ENCODE data around the gene C1QA. TPM values are rescaled to one million over a fixed set of nuclear protein-coding genes. Genes with fewer than 3 reads are reported as not detected.

The C1QA gene
- total and polyA plus RNA-seq, 12 donors, result 16.4 to 386 (median 34.6) TPM

- DNase-seq, result peak; percentile 30 to 53
- peak within 1 kb of the TSS in 3 of 10 donors; percentile 3 to 77 (median 36) for H3K27ac ChIP-seq
These were observed 16.5 kb downstream of the C1QA start, which contains the start of gene C1QB for GRCh38 chr1:22652881-22653316. C1QB (plus strand) TSS chr1:22653236; CDS start chr1:22659463, 6,227 bp downstream.

GRCh38 chr1:22654692-22655091, 18.3 kb downstream of the C1QA start:
- Histone ChIP-seq H3K27me3 (peaks cover 0 to 45% (median 34%) of the 10 kb centered on the region in 7 donors), H3K4me1 (no peaks in the 10 kb centered on the region), H3K9me3 (no peaks in the 10 kb centered on the region), H3K36me3 (peaks cover 0 to 8% (median 0%) of the 10 kb centered on the region in 9 donors), H3K4me3 (peak overlapping the region in 7 of 10 donors; percentile 19 to 55 (median 34)), H3K27ac (peak overlapping the region in 1 of 10 donors; percentile 50)
- ATAC-seq (no peak), DNase-seq (no peak)
- 59% methylated on average over 5 of the region's 5 CpGs for WGBS, 2 donors
- intact Hi-C loops (cut with DNase I), result no loop called here
- TF ChIP-seq CTCF (IDR thresholded peaks at IDR 0.05), result peak in 1 of 9 donors; percentile 9

More at GRCh38 chr1:22652881-22653316, 16.5 kb downstream of the C1QA start, which contains the start of gene C1QB:
- no peak for TF ChIP-seq CTCF (IDR thresholded peaks at IDR 0.05)
- Histone ChIP-seq H3K27me3 (peaks cover 0 to 44% (median 31%) of the 10 kb centered on the region in 7 donors), H3K36me3 (peaks cover 0 to 4% (median 0%) of the 10 kb centered on the region in 9 donors), H3K4me3 (peak within 1 kb of the TSS in 7 of 10 donors; percentile 5 to 55 (median 34)), H3K9me3 (no peaks in the 10 kb centered on the region), H3K4me1 (no peaks in the 10 kb centered on the region)
- peak; percentile 45 to 89 (median 74) for ATAC-seq
- intact Hi-C loops (cut with DNase I), result no loop called here
- WGBS, 2 donors, result 68 to 74% methylated on average over 13 of the region's 13 CpGs

- no peaks in the 10 kb centered on the region for H3K9me3 ChIP-seq
- DNase-seq (no peak), ATAC-seq (no peak)
- no peaks in the 10 kb centered on the region for H3K4me1 ChIP-seq
- TF ChIP-seq CTCF (IDR thresholded peaks at IDR 0.05), result no peak
- intact Hi-C loops (cut with DNase I), result no loop called here
- WGBS, 2 donors, result 66 to 70% methylated on average over 3 of the region's 3 CpGs
- H3K36me3 ChIP-seq, result peaks cover 0 to 29% (median 0%) of the 10 kb centered on the region in 9 donors
- peaks cover 0 to 53% (median 31%) of the 10 kb centered on the region in 7 donors for H3K27me3 ChIP-seq
- H3K27ac ChIP-seq, result no peak overlapping the region
- H3K4me3 ChIP-seq, result no peak overlapping the region
These were observed 22.1 kb downstream of the C1QA start for GRCh38 chr1:22658385-22659163.

- Histone ChIP-seq H3K4me1 (no peaks in the 10 kb centered on the region), H3K9me3 (no peaks in the 10 kb centered on the region), H3K27me3 (peaks cover 0 to 48% (median 10%) of the 10 kb centered on the region in 7 donors), H3K4me3 (no peak overlapping the region), H3K27ac (no peak overlapping the region), H3K36me3 (peaks cover 0 to 24% (median 0%) of the 10 kb centered on the region in 9 donors)
- no peak for TF ChIP-seq CTCF (IDR thresholded peaks at IDR 0.05)
- 90 to 94% methylated on average over 19 of the region's 19 CpGs for WGBS, 2 donors
- DNase-seq (no peak), ATAC-seq (no peak)
- intact Hi-C loops (cut with DNase I), result no loop called here
These were observed 24.4 kb downstream of the C1QA start for GRCh38 chr1:22660716-22661241.

Data from heart right ventricle (tissue), 16 donors.